ENCODE results near the gene NFATC1.

GRCh38 chr18:79491081-79491551 lies 95.4 kb downstream of the NFATC1 start:
- no peak for TF ChIP-seq CTCF (IDR thresholded peaks at IDR 0.05)
- no peak for TF ChIP-seq POLR2A (IDR thresholded peaks at IDR 0.05)
